Fibroblast of lung (primary cell): Measurements from ENCODE around the gene PRICKLE4. TPM values are rescaled to one million over a fixed set of nuclear protein-coding genes. Genes with fewer than 3 reads are reported as not detected.
A peak's percentile ranks its signal among the peaks of the same experiment; 100 is the strongest.

ENCODE experiments used
- DNase-seq, 2 donors: peaks; one replicate each; pipeline versions ENCODE4 v3.0.0 to v3.0.0-alpha.2; 2010; ENCODE audit warnings: low read depth in 2 of 2
- H2AFZ ChIP-seq: 2 replicates; pipeline ENCODE4 v1.5.1; 2012; ENCODE audit warnings: low read length, control low read depth, inconsistent platforms
- H3K27ac ChIP-seq: 2 replicates; pipeline ENCODE4 v1.5.1; 2011; ENCODE audit warnings: low read length, control low read depth; ENCODE audit not compliant: insufficient read depth
- H3K27me3 ChIP-seq: 2 replicates; pipeline ENCODE4 v1.5.1; 2011; ENCODE audit warnings: mild to moderate bottlenecking, low read length; ENCODE audit not compliant: control insufficient read depth, insufficient read depth
- H3K36me3 ChIP-seq: 2 replicates; pipeline ENCODE4 v1.5.1; 2011; ENCODE audit warnings: low read length; ENCODE audit not compliant: control insufficient read depth, insufficient read depth
- H3K4me1 ChIP-seq: 2 replicates; pipeline ENCODE4 v1.5.1; 2011; ENCODE audit warnings: low read length; ENCODE audit not compliant: control insufficient read depth, insufficient read depth; ENCODE audit errors: extremely low read depth
- H3K4me2 ChIP-seq: 2 replicates; pipeline ENCODE4 v1.5.1; 2011; ENCODE audit warnings: low read length, control low read depth; ENCODE audit not compliant: insufficient read depth; ENCODE audit errors: extremely low read depth
- H3K4me3 ChIP-seq, 4 experiments: fragments of 200-600 bp in 1 of 4; sonication (generic) in 1 of 4; replicated peaks in 1 of 4; 2 replicates each; pipeline ENCODE4 v1.5.1; 2011 to 2016; ENCODE audit warnings: low read length in 4 of 4, low read depth in 3 of 4, mild to moderate bottlenecking in 3 of 4, control low read depth in 2 of 4, inconsistent platforms in 1 of 4, mixed read lengths in 1 of 4; ENCODE audit not compliant: insufficient read depth in 1 of 4; ENCODE audit errors: control extremely low read depth in 1 of 4
- H3K79me2 ChIP-seq: 2 replicates; pipeline ENCODE4 v1.5.1; 2012; ENCODE audit warnings: mild to moderate bottlenecking, low read length, inconsistent platforms; ENCODE audit not compliant: control insufficient read depth, insufficient read depth
- H3K9ac ChIP-seq: 2 replicates; pipeline ENCODE4 v1.5.1; 2011; ENCODE audit warnings: mild to moderate bottlenecking, low read length, control low read depth; ENCODE audit not compliant: insufficient read depth
- H3K9me3 ChIP-seq: 2 replicates; pipeline ENCODE4 v1.5.1; 2012; ENCODE audit warnings: low read depth, low read length; ENCODE audit not compliant: control insufficient read depth, insufficient read depth
- H4K20me1 ChIP-seq: 2 replicates; pipeline ENCODE4 v1.5.1; 2011; ENCODE audit warnings: low read length; ENCODE audit not compliant: control insufficient read depth, insufficient read depth; ENCODE audit errors: extremely low read depth
- CTCF ChIP-seq, 2 donors: IDR thresholded peaks in 1 of 2; conservative IDR thresholded peaks in 1 of 2; 1 replicate in 1 of 2; 2 replicates in 1 of 2; pipeline ENCODE4 v1.5.1; 2011 to 2012; ENCODE audit warnings: low read length in 2 of 2, control low read depth in 1 of 2, inconsistent platforms in 1 of 2, low read depth in 1 of 2, mild to moderate bottlenecking in 1 of 2
- EZH2 ChIP-seq: IDR thresholded peaks from 2 replicates; pipeline ENCODE4 v1.5.1; 2012; ENCODE audit warnings: low read length, control low read depth, mild to moderate bottlenecking; ENCODE audit errors: missing control alignments
- polyA plus RNA-seq, 2 donors: library from polyadenylated mRNA; depleted of rRNA in 1 of 2; stranded (reverse) in 1 of 2; unstranded in 1 of 2; fragments of >200 nt; gene quantifications; 2 replicates each; pipeline ENCODE4 v1.2.1, GENCODE V29; 2011 to 2012; ENCODE audit warnings: missing spikeins in 1 of 2
- total RNA-seq: library from RNA; depleted of rRNA; stranded (reverse); fragments of >200 nt; gene quantifications from 2 replicates; pipeline ENCODE4 v1.2.1, GENCODE V29; 2014

PRICKLE4 gene
- total and polyA plus RNA-seq, 2 donors (not counting 1 experiment from before 2014, with no cell fraction given): 0.08 TPM; not detected in 1

DNA sequence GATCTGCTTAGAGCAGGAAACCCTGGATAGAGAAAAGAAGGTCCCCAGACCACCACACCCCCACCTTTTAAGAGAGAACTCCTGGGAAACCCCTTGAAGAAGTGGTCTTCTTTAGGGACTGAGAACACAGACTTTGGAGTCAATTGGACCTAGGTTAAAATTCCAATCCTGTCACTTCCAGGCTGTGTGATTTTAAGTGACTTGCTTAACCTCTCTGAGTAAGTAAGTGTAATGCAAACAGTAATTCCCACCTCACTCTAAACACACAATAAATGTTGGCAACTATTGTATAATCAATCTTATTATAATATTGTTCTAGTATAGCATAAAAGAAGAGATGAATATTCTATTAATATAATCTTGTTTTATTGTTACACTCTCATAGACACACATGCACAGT is 48.4 kb upstream of the PRICKLE4 start:
- Histone ChIP-seq H4K20me1 (no peaks in the 10 kb centered on the region), H2AFZ (no peak overlapping the region), H3K27ac (no peak overlapping the region), H3K36me3 (no peaks in the 10 kb centered on the region), H3K4me1 (peaks cover 3% of the 10 kb centered on the region), H3K9me3 (no peaks in the 10 kb centered on the region), H3K9ac (no peak overlapping the region), H3K4me3 (no peak overlapping the region), H3K4me2 (no peak overlapping the region), H3K27me3 (no peaks in the 10 kb centered on the region), H3K79me2 (no peaks in the 10 kb centered on the region)
- TF ChIP-seq CTCF (conservative IDR thresholded peaks at IDR 0.05 in 1 of 2, IDR thresholded peaks at IDR 0.05 in 1 of 2; ENCODE audit: low read depth in 1 of 2, low read length in 2 of 2) (no peak), EZH2 (no peak)
- no peak for DNase-seq

DNA sequence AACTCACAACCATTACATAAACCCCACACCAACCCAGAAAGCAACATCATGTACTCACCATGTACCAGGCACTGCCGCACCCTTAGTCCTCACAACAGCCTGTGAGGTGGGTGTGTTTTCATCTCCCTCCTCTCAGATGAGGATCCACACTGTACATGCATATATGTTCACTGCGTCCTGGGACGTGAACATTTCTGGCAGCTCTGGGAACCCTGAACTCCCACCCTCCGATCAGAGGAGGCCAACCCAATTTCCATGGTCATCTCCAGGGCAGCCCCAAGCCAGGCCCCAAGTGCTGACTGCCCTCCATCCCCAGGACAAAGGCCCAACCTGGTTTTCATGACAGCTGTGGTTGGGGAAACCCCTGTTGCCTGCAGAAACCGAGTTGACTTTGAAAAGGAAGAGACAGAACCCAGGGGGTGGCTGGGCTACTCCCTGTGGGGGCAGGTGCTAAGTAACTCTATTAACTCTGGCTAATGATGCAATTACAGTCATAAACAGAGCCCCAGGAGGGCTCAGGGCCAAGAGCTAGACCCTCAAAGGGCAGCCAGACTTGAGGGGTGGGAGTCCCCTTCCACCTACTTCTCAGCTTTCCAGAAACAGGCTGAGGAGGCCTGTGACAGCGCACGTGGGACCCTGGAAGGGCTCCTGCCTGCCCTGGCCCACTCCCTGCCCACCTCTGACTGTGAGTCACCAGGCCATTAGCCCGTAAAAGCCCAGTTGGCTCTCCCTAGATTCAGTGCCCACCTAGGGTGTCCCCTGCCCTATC is 47.8 kb upstream of the PRICKLE4 start:
- Histone ChIP-seq H3K4me2 (no peak overlapping the region), H3K27me3 (no peaks in the 10 kb centered on the region), H3K9me3 (no peaks in the 10 kb centered on the region), H3K4me3 (peak overlapping the region in 1 of 4 experiments; percentile 74), H4K20me1 (no peaks in the 10 kb centered on the region), H2AFZ (no peak overlapping the region), H3K9ac (no peak overlapping the region), H3K36me3 (no peaks in the 10 kb centered on the region), H3K79me2 (no peaks in the 10 kb centered on the region), H3K27ac (no peak overlapping the region), H3K4me1 (peaks cover 3% of the 10 kb centered on the region)
- no peak for DNase-seq
- TF ChIP-seq CTCF (conservative IDR thresholded peaks at IDR 0.05 in 1 of 2, IDR thresholded peaks at IDR 0.05 in 1 of 2; ENCODE audit: low read depth in 1 of 2, low read length in 2 of 2) (no peak), EZH2 (no peak)

- DNase-seq: no peak
- H3K27ac ChIP-seq: no peak overlapping the region
- H3K9me3 ChIP-seq: no peaks in the 10 kb centered on the region
- H3K4me1 ChIP-seq: peaks cover 3% of the 10 kb centered on the region
- H3K27me3 ChIP-seq: no peaks in the 10 kb centered on the region
- H3K9ac ChIP-seq: no peak overlapping the region
- no peaks in the 10 kb centered on the region for H3K36me3 ChIP-seq
- H3K4me3 ChIP-seq: peak overlapping the region in 3 of 4 experiments; percentile 52 to 74 (median 62)
- peak overlapping the region; percentile 88 for H2AFZ ChIP-seq
- H4K20me1 ChIP-seq: no peaks in the 10 kb centered on the region
- no peaks in the 10 kb centered on the region for H3K79me2 ChIP-seq
- no peak for TF ChIP-seq EZH2
- no peak for TF ChIP-seq CTCF (conservative IDR thresholded peaks at IDR 0.05 in 1 of 2, IDR thresholded peaks at IDR 0.05 in 1 of 2; ENCODE audit: low read depth in 1 of 2, low read length in 2 of 2)
- peak overlapping the region; percentile 75 for H3K4me2 ChIP-seq
Measured at GRCh38 chr6:41733360-41733706, 47.2 kb upstream of the PRICKLE4 start.
